Measurements from ENCODE around the gene FGF12. TPM values are rescaled to one million over a fixed set of nuclear protein-coding genes. Genes with fewer than 3 reads are reported as not detected.
A peak's percentile ranks its signal among the peaks of the same experiment; 100 is the strongest.

Gene FGF12
- total RNA-seq, 1 donor from 2014 or later, result 1.6 TPM

GRCh38 chr3:192496905-192497587 lies 230.3 kb downstream of the FGF12 start:
- DNase-seq (ENCODE audit: low read depth), result no peak

- peak; percentile 2 for DNase-seq (ENCODE audit: low read depth)
Measured at GRCh38 chr3:192494174-192494573, 233.2 kb downstream of the FGF12 start.

- no peak for DNase-seq (ENCODE audit: low read depth)
Measured at GRCh38 chr3:192490720-192491119, 236.6 kb downstream of the FGF12 start.

DNA sequence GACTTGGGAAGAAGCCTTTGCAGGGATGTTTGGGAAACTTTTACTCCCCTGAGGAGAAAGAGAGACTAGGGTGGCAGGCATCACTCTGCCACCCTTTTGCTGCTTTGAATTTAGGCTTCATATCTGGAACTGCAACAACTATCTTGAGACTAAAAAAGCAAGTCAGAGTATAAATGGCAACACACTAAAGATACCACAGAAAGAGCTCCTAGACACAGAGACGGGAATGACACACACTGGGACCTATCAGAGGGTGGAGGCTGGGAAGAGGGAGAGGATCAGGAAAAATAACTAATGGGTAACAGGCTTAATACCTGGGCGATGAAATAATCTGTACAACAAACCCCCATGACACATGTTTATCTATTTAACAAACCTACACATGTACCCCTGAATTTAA lies 237.8 kb downstream of the FGF12 start:
- no peak for DNase-seq (ENCODE audit: low read depth)

DNA sequence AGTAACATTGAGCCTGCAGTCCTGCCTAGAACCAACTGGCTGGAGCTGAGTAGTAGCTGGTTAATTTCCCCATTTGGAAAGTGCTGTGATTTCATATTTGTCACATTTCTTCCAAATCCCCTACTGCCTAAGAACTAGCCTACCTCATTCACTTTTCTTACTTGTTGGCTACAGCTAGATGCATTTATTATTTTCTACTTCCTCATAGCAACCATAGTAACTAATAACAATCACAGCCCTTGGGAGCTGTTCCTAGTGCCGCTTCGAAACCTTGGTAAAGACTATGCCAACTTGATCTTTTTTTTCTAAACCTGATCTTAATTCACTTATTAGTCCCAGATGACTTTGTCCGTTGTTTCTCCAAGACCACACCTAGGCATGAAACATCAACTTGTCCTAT lies 240.3 kb downstream of the FGF12 start:
- DNase-seq (ENCODE audit: low read depth), result peak; percentile 2

GRCh38 chr3:192482809-192483208 lies 244.5 kb downstream of the FGF12 start:
- no peak for DNase-seq (ENCODE audit: low read depth)

GRCh38 chr3:192482391-192482790 lies 244.9 kb downstream of the FGF12 start:
- no peak for DNase-seq (ENCODE audit: low read depth)

GRCh38 chr3:192481638-192482037 lies 245.7 kb downstream of the FGF12 start:
- peak; percentile 5 for DNase-seq (ENCODE audit: low read depth)

DNA sequence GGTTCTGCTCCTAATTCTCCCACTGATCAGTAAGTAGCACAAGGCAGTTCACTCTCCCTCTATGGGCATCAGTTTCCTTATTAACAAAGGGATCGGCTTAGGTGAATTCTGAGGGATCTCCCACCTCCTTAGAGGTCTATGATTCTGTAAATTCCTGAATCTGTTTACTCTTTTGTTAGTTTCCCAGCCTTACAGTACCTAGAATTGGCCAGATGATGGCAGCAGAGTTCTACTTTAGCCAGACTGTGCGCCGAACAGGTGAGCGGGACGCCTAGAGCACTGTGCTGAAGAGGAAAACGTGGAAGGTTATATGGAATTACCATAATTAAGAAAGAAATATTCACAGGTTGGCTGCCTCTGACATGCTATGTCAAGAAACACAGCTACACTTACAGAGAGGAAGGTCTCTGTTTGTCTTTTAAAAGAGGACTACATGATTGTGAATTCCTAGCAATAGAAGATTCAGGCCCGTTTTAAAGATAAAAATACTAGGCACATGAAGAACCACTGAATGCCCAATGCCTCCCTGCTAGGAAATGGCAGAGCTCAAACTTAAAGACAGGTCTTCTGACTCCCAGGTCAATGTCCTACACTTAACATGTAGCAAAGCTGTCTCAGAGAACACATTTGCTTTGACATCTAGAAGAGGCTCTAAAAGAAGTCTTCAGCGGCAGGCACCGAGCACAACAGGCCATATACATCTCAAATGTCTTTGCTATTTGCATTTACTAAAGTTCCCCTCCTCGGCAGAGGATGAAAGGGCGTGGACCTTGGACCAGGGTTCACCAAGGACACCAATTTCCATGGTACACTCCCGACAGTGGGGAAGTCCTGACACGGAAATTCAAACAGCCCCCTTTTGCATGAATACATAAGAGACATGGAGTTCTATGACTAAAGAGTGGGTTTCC lies 259.9 kb downstream of the FGF12 start:
- peak; percentile 56 for DNase-seq (ENCODE audit: low read depth)

DNA sequence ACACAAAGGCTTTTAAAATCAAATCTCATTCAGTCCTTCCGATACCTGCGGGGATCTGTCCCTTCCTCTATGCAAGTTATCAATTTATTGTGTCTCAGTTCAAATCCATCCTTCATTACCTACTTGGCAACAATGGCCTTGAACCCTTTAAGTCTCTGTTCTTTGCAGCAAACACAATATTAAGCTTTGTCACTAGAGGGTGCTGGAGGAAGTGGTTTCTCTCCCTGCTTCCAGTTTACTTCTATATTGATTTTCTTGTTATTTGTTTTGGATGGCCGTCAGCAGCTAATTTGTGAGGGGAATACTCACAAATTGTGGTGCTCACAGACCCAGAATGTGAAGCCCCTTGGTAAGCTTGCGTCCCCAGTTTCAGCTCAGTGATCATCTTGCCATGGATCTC lies 278.3 kb downstream of the FGF12 start:
- peak; percentile 18 for DNase-seq (ENCODE audit: low read depth)

DNA sequence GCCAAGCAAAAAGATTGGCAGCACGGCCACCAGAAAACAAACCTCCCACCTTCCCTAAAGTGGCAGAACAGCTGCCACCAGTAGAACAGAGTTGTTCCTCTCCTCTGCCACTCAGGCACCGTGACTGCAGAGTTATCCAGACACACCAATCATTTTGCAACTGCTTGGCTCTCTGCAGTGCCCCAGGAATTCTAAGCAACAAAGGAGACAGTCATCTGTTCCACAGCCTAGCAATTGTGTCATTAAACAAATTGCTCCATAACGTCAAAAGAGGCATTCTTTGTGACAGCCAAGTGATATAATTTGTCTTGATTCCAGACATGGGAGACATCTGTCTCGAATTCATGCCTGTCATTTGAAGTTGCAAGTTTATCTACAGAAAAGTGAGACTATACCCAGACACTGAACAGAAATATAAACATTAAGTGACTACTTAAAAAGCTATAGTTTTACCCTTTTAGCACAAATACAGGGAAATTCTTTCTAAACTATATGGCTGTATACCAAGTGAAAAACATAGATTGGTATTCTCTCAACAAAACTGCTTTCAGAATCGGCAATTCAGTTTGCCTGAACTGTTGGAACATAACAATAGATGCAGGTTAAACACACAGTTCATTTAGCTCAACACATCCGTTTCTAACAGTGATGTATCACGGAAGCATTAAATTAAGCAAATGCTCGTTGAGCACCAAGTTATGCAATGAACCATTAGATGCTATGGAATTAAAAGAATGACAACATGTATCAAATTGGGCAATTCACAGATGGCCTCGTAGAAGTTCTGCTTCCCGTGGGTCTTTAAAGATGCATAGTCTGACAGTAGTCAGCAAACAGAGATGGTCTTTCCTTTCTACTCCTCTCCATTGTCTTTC lies 281.3 kb downstream of the FGF12 start:
- DNase-seq (ENCODE audit: low read depth), result peak; percentile 32

GRCh38 chr3:192444791-192445106 lies 282.6 kb downstream of the FGF12 start:
- no peak for DNase-seq (ENCODE audit: low read depth)

DNA sequence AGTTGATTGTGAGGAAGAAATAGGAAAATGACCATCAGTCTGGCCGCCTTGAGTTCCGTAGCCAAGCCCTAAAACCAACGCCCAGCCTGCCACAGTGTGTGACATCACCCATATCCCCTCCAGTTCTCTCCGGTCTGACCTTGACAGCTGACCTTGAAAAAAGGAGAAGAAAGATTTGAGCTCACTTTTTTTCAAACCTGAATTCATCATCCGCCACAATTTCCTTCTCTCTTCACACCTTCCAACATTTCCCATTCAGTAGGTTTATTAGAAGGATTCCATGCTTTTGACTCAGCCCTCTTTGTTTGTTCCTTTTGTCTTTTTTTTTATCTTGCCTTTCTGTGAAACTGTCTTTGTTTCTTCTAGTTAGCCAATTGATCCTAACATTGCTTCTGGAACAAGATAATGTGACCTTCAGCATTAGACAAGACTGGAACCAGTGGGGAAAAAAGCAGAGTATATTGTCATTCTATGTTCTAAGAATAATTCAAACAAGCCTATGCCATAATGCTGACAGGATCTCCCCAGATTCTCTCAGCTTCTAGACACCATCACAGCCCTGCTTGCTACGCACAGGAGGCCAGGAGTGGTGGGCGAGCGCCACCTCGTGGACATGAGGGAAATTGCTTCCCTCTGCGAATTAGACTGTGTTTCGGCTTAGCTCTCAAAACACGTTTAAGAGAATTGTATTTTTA lies 283.1 kb downstream of the FGF12 start:
- peak; percentile 60 for DNase-seq (ENCODE audit: low read depth)

GRCh38 chr3:192435241-192435640 lies 292.1 kb downstream of the FGF12 start:
- no peak for DNase-seq (ENCODE audit: low read depth)

DNA sequence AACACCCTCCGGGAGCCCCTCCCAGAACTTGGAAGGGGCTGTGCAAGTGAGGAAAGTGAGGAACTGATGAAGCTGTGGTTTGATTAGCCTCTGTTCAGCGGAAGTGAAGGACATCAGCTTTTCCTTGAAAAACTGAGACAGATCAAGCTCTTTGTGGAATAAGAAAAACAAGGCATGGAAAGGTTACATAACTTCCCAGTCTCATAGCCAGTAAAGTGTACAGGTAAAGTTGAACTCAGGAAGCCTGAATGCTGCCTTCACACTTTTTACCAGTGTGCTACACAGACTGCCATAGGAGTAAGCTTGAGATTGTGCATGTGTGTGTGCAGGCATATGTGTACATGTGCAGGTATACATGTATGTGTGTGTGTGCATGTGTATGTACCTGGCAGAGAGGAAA lies 293.2 kb downstream of the FGF12 start:
- peak; percentile 59 for DNase-seq (ENCODE audit: low read depth)

GRCh38 chr3:192433704-192434103 lies 293.6 kb downstream of the FGF12 start:
- peak; percentile 97 for DNase-seq (ENCODE audit: low read depth)

DNA sequence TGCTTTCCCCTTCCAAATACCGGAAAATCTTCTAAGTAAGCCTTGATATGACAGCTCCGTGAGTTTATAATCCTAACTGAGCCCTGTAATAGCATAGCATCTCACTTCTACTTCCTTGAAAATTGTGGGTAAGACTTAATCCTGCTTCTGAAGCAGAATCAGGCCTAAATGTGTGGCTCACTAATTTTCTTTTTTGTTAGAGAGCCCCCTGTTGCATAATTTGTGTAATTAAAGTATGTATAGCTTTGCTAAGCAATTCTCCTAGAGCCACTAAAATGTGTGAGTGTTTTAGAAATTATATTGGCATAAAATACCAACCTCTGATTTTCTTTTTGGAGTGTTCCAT lies 304.4 kb downstream of the FGF12 start:
- peak; percentile 45 for DNase-seq (ENCODE audit: low read depth)

DNA sequence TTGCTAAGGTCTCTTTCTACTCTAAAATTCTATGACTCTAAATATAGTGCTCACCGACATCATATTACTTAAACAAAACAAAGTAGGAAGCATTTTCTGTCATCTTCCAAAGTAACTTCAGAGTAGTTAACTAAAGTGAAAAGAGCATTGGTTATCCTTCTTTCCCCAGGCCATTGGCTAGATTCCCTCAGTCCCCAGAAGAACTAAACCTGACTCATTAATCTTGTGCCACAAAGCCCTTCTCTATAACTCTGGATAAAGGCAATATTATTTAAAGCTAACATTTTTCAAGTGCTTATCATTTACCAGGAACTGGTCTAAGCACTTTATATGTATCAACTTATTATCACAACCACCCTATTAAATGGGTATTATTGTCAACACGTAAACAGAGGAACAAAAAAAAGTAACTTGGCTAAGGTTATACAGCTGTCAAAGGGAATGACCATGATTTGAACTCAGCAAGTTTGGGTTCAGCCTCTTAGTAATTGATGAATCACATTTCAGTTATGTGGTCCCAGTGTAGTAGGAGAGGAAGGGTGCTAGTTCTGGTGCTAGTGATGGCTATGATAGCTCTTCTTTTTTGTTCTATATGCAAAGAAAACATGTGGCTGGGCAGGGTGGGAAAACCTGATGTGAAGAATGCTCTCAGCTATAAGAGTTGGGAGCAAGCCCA lies 304.9 kb downstream of the FGF12 start:
- peak; percentile 75 for DNase-seq (ENCODE audit: low read depth)

GRCh38 chr3:192419312-192419711 lies 308.0 kb downstream of the FGF12 start:
- no peak for DNase-seq (ENCODE audit: low read depth)

GRCh38 chr3:192417559-192418055 lies 309.7 kb downstream of the FGF12 start:
- DNase-seq (ENCODE audit: low read depth), result no peak

DNA sequence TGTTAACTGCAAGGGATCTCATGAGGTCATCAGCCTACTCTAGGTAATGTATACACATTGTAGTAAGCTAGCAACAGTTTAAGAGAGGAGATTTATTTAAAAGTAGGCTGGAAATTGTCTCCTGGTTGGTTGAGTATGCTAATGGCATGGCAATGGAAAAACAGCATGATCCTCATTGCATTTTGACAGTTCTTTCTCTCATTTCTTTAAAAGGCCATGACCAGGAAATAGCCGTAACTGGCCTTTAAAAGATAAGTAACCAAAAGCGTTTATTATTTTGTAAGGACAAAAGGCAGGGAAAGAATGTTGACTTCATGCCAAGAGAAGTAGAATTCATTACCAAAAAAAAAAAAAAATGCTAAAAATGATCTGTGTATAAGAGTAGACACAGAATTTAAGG lies 310.3 kb downstream of the FGF12 start:
- DNase-seq (ENCODE audit: low read depth), result no peak

Data from renal cortical epithelial cell (primary cell).